GM19328 (cell line): ENCODE measurements around the gene NEK7.
"Not testable (repeated sequence)": the region's sequence is repeated elsewhere in the genome, so short reads cannot be mapped to it uniquely, and the experiment has no call there.

ENCODE experiments used
- ATAC-seq: cut with Tn5 transposase; IDR thresholded peaks from one replicate; pipeline ENCODE4 v1.9.1; 2021; ENCODE audit warnings: mild to moderate bottlenecking, moderate library complexity; ENCODE audit not compliant: unreplicated experiment

NEK7 gene

DNA sequence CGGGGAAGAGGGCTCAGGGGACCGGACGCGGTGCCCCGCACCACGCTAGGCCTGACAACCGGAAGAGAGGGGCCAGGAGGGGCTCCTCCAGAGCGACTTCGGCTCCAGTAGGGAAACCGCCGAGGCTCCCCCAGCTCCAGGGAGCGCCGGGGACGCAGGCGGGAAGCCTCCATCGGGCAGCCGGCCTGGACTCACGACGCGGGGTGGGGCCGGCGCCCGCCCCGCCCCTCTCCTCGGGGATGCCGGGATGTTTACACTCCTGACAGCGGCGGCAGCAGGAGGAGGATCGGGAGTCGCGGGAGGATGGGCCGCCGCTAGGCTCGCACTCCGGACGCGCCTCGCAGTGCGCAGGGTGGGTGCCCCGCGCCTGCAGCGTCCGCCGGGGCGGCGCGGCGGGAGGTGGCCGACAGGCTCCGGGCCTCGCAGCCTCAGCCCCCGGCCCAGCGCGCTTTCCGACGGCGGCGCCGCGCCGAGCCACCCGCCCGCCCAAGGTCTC is at the start of gene NEK7:
NEK7 (plus strand) TSS at position 254 of the 496 bp plus-strand sequence. CDS start 75,583 bp downstream, outside the sequence.
- ATAC-seq = peak; percentile 43

DNA sequence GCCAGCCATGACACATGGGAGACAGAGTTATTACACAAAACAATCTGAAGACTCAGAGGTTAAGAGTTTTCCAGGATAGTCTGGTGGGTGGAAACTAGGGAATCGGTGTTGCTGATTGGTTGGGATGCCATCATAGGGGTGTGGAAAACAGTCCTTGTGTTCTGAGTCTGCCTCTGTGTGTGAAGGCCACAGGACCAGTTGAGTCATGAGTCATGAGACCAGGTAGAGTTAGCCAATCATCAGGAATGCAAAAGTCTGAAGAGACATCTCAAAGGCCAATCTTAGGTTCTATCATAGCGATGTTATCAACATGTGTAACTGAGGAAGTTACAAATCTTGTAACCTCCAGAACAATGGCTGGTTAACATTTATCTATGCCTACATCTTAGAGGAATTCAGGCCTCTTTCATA is 49.7 kb upstream of the NEK7 start:
- ATAC-seq = no peak

DNA sequence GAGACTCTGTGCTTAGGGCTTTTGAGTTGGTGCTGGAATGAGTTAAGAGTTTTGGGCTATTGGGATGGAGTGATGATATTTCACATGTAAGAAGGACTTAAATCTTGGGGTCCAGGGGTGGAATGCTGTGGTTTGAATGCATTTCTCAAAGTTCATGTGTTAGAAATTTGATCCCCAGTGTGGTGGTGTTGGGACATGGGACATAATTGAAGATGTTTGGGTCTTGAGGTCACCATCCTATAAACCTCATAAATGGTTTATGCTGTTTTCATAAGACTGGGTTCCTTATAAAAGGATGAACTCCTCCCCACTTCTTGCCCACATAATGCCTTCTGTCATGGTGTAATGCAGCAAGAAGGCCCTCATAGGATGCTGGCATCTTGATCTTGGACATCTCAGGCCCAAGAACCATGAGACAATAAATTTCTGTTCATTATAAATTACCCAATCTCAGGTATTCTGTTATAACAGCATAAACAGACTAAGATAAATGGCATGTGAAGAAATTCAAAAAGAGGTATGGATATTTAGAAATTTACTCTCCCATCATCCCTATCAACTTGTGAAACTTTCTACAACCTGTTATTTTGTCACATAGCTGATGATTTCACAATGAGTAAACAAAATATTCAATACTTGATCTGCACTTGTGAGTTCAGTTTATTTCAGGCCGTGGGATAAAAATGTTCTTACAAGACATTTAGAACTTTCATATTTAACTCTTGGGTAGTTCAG is 48.0 kb upstream of the NEK7 start:
- ATAC-seq = no peak

DNA sequence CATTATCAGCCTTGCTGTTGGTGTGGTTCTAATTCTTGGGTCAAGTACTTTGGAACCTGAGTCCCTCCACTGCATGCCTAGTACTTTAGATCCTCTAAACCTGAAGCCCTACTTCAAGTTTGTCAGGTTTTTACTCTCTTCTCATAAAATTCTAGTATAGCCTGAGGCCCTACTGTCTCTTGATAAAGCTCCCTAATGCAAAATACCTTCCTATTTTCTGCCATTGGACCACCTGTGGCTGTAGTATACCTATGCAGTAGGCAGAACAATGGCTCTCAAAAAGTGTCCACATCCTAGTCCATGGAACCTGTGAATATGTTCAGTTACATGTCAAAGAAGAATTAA is 47.5 kb upstream of the NEK7 start:
- ATAC-seq = no peak

DNA sequence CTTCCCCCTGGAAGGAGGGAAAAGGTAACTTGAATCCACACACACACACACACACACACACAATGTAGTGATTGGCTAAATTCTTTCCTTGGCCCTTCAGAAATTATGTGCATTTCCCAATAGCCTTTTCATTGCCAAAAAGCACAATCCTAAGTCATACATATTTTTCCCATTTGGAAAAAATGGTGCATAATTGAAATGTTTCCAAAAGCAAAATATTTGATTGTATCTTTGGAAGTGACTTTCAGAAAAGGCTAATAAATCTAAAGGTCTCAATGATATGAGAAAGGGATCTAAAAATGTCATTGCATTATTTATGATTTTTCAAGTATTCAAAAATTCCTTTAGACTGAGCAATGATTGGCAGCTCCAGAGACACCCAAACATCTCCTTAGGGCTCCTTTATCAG is 43.5 kb upstream of the NEK7 start:
- no peak for ATAC-seq

DNA sequence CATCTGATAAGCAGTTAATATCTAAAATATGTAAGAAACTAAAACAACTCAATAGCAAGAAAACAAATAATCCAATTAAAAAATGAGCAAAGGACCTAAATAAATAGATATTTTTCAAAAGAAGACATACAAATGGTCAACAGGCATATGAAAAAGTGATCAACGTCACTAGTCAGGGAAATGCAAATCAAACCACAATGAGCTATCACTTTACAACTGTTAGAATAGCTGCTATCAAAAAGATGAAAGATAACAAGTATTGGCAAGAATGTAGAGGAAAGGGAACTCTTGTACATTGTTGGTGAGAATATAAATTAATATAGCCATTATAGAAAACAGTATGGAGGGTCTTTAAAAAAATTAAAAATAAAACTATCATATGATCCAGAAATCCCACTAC is 40.7 kb upstream of the NEK7 start:
- no peak for ATAC-seq

DNA sequence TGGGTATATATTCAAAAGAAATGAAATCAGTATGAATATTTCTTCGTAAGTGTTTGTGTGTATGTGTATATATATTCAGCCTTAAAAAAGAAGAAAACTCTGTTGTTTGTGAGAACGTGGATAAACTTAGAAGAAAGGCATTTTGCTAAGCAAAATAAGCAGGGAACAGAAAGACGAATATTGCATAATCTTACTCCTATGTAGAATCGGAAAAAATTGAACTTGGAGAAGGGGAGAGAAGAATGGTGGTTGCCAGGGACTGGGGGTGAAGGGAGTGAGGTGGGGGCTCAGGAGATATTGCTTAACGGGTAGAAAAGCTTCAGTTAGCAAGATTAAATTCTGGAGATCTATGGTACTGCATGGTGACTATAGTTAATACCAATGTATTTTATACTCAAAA is 40.3 kb upstream of the NEK7 start:
- ATAC-seq = no peak

DNA sequence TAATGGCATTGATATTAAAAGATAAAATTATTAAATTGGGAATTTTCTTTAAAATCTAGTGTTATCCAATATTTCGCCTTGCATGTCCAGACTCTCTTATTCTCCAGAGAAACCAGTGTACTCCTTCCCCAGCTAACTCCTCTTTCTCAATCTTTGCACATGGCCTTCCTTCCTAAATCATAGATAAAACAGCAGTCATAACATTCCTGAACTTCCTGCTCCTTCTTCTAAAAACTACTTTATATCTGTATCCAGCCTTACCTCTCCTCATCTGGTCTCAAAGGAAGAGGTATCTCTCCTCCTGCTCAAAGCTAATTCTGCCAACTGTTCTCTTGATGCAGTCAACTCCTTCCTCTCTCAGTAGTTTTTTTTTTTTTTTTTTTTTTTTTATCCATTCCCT is 39.5 kb upstream of the NEK7 start:
- ATAC-seq = no peak

DNA sequence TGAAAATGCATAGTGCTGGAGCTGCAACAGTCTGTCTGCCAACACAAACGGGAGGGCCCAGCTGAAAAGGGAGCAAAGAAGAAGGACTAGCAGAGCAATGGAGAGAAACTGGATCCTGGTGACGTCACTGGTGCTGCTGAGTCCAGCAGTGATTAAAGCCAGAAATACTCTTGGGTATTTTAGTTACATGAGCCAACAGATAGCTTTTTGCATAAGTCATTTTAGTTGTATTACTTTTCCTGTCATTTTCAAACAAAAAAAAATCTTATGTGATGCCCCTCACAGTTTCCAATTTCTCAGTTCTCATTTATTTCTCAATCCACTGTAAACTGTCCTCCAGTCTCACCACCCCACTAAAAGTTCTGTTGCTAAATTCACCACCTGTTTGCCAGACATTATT is 38.7 kb upstream of the NEK7 start:
- no peak for ATAC-seq

DNA sequence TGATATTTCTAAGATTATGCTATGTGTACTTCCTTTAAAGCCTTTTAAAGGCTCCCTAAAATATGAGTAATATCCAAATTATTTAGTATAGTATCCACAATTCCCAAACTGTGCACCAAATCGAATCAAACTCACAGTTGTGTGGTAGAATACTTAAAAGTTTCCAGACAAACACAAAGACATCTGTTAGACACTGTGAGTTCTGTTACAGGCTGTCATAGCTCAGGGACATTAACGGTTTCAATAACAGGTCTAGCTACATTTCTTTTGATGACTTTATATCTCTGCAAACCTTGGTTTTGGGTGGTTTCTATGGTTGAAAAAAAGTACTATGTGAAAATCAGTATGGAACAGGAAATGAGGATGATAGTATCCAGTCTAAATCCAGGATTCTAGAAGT is 36.9 kb upstream of the NEK7 start:
- no peak for ATAC-seq

DNA sequence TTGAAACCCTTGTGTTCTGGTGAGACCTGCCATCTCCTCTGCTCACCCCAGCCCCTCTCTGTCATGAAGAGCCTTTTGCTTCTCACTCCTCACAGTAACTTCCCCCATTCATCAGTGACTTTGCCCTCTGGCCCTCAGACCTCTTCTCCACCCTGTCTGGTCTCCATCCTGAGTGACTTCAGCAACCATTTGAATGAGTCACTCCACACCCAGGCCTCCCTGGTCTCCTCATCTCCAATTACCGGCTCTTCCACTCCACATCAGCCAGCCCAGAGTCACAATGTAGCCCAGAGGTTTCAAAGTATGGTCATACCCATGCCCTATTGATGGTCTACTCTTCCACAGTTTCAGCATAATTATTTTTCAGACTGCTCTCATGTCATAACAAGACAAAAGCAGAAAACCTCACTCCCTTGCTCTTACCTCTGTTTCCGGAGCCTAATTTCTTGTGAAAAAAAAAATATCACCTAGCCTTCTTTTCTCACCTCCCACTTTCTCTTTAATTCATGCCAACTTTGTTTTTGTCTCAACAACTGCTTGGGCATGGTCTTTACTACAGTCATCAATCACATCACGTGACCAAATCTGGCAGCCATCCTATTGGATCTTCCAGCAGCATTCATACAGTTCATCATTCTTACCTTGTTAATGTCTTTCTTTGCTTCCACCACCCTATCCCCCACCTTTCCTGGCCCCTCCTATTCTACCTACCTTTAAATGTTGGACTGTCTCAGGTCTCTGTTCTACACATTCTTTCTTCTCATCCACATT is 35.6 kb upstream of the NEK7 start:
- ATAC-seq = no peak

DNA sequence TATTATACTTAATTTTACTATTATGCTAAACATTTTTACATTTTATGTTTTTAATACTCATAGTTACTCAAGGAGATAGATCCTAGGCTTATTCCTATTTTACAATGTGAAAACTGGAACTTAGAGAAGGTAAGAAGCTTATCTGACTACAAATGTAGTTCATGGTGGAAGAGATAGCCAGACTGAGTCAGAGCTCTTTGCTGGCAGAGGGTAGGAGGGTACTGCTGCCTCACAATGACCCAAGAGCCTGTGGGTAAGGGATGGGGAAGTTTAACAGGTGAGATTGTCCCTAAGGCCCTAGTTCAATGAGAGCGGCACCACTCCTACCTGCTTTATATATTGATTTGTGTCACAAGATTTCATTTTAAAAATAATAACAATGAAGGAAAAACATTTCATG is 34.1 kb upstream of the NEK7 start:
- ATAC-seq = no peak

DNA sequence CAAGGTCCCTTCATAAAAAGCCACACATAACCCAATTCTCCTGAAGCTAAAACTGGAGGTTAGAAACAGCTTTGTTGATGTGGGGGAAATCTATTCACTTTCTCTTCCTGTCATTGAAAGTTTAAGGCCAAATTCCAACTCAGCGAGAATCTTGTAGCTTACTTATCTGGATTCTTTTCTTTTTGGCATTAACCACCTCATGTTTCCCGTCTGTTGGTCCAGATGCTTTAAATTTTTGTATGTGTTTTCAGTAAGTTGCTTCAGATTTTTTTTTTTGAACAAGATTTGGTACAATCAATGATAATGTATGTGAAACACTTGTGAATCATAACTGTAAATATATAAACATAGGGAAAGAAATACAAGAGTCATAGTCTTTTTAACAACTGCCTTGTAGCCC is 33.7 kb upstream of the NEK7 start:
- no peak for ATAC-seq

DNA sequence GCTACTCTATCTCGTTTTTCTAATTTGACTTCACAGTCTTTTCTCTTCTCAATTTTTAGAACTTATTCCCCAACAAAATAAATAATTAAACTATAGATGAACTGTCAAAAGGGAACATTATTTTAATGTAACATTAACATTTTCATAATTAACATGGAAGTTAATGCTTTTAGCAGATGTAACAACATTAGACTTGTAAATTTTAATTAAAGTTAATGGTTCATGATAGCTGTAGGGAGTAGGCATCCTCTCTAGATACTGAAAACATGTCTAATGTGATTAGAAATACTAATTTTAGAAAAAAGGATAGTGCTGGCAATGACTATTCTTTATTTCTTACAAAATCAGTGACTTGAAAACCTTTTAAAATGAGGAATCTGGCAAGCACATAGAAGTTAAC is 32.1 kb upstream of the NEK7 start:
- ATAC-seq = no peak

DNA sequence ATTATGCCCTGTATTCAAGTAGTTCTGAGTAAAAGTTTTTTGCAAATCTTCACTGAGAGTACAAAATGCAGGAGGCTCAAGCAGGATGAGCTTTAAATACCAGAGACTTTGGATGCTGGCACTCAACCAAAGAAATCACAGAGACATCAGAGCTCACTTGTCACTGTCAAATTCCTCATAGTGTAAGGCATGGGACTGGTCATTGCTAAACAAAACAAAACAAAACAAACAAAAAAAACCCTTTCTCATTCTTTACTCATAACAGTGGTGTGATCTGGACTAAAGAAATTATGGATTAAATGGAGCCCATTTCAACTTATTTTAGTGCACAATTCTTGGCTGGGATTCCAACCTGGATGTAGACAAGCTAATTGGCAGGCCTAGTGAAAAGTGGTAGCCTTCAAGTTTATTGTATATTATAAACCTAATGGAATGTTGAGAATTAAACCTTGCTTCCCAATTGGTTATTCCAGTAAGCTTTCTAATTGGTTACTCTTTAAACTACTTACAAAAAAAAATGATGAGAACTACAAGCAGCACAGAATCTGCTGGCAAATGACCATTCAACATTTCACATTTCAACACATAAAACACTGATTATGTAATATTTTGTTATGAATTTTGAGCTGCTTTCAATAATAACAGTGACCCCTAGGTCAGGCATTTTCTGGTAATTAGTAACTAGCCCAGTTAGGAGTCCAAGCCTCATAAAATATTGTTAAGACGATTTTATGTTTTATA is 30.6 kb upstream of the NEK7 start:
- no peak for ATAC-seq

DNA sequence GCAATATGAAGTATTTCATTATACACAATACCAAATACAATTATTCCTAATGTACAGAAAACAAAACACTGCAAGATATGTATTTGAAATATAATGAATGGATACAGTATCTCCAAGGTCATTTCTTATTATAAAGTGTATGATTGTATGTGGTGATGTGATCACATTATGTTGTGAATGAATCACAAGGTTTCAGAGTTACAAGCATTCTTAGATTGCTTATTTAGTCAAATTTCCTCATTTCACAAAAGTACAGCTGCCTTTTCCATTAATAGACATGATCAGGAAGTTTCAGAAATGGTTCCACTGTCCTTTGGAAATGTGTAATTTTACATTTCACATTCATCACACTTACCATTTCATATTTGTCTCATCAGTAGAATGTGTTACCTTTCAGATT is 28.3 kb upstream of the NEK7 start:
- no peak for ATAC-seq

DNA sequence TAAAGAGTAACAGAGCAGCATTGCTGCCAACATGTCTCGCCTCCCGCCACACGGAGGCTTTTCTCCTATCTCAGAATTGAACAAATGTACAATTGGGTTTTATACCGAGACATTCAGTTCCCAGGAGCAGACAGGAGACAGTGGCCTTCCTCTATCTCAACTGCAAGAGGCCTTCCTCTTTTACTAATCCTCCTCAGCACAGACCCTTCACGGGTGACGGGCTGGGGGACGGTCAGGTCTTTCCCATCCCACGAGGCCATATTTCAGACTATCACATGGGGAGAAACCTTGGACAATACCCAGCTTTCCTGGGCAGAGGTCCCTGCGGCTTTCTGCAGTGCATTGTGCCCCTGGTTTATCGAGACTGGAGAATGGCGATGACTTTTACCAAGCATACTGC is 26.7 kb upstream of the NEK7 start:
- ATAC-seq = not testable (repeated sequence)

DNA sequence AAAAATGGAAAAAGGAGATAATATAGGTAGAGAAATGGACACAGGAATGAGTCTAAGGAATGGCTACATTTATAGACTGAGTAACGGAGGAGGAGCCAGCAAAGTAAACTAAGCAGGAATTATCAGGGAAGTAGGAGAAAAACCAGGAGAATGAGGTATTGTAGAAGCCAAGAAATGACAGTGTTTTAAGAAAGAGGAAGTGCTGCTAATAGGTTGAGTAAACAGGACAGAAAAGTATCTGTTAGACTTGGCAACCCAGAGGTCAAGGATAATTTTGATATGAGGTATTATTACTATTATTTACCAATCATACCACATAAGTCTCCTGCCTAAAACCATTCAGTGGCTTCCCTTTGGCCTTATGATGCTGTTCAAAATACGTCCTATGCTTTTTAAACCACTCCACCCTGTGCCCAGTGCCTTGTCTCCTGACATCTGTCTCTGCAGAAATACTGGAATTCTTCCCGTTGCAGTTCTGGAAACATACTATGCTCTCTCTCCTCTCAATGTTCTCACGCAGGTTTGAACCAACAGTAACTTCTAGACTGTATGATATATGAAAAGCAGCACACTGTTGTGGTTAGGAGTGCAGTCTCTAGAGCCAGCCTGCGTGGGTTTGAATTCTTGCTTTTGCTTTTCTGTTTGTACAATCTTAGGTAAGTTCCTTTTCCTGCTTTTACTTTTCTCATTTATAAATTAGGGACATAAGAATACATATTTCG is 24.6 kb upstream of the NEK7 start:
- ATAC-seq = peak; percentile 77

DNA sequence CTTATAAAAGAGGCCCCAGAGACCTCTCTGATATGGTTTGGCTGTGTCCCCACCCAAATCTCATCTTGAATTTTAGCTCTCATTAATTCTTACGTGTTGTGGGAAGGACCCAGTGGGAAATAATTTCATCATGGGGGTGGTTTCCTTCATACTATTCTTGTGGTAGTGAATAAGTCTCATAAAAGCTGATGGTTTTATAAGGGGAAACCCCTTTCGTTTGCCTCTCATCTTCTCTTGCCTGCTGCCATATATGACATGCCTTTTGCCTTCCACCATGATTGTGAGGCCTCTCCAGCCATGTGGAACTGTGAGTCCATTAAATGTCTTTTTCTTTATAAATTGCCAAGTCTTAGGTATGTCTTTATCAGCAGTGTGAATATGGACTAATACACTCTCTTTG is 22.5 kb upstream of the NEK7 start:
- ATAC-seq = no peak

DNA sequence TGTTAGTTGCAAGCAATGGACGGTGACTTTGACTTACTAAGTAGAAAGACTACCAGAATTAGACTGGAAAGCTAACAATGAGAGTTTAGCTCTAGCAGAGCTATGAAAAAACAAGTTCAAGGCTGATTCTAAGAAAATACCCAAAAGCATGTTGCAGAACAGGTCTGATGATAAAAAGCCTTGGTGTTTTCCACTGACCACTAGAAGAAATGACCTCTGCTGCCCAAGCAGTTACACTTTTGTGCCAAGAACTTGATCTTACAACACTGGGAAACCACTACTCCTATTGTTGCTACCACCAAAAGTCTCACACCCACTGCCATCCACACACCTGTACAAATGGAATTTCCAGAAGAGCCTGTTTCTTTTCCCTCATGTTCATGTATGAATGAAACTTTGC is 21.4 kb upstream of the NEK7 start:
- no peak for ATAC-seq
